Measurements from ENCODE around the gene TLE5.
"Not testable (repeated sequence)": the region's sequence is repeated elsewhere in the genome, so short reads cannot be mapped to it uniquely, and the experiment has no call there.

Gene TLE5

GRCh38 chr19:3028305-3029064 lies 33.8 kb downstream of the TLE5 start:
- in situ Hi-C loops (cut with MboI; ENCODE audit: low sequenced_read_pairs) = no loop called here

- in situ Hi-C loops (cut with MboI; ENCODE audit: low sequenced_read_pairs) = no loop called here
Observed at GRCh38 chr19:3027981-3028304, 34.4 kb downstream of the TLE5 start.

GRCh38 chr19:3027292-3027691 lies 35.0 kb downstream of the TLE5 start:
- in situ Hi-C loops (cut with MboI; ENCODE audit: low sequenced_read_pairs) = no loop called here

- in situ Hi-C loops (cut with MboI; ENCODE audit: low sequenced_read_pairs) = no loop called here
Observed at GRCh38 chr19:3026768-3027167, 35.5 kb downstream of the TLE5 start.

- in situ Hi-C loops (cut with MboI; ENCODE audit: low sequenced_read_pairs) = no loop called here
Observed at GRCh38 chr19:3025549-3025886, 36.8 kb downstream of the TLE5 start.

GRCh38 chr19:3024870-3025548 lies 37.3 kb downstream of the TLE5 start:
- in situ Hi-C loops (cut with MboI; ENCODE audit: low sequenced_read_pairs) = no loop called here

- in situ Hi-C loops (cut with MboI; ENCODE audit: low sequenced_read_pairs) = no loop called here
Observed at GRCh38 chr19:3024509-3024869, 37.8 kb downstream of the TLE5 start.

- in situ Hi-C loops (cut with MboI; ENCODE audit: low sequenced_read_pairs) = no loop called here
Observed at GRCh38 chr19:3020321-3020960, 41.9 kb downstream of the TLE5 start.

GRCh38 chr19:3019211-3019854 lies 43.0 kb downstream of the TLE5 start:
- in situ Hi-C loops (cut with MboI; ENCODE audit: low sequenced_read_pairs) = no loop called here

- in situ Hi-C loops (cut with MboI; ENCODE audit: low sequenced_read_pairs) = no loop called here
Observed at GRCh38 chr19:3017923-3018322, 44.4 kb downstream of the TLE5 start.

GRCh38 chr19:3015126-3016057 lies 46.9 kb downstream of the TLE5 start:
- in situ Hi-C loops (cut with MboI; ENCODE audit: low sequenced_read_pairs) = no loop called here

- in situ Hi-C loops (cut with MboI; ENCODE audit: low sequenced_read_pairs) = no loop called here
Observed at GRCh38 chr19:3014135-3014534, 48.2 kb downstream of the TLE5 start.

GRCh38 chr19:3013263-3013725 lies 49.0 kb downstream of the TLE5 start:
- in situ Hi-C loops (cut with MboI; ENCODE audit: low sequenced_read_pairs) = no loop called here

- in situ Hi-C loops (cut with MboI; ENCODE audit: low sequenced_read_pairs) = no loop called here
Observed at GRCh38 chr19:3012621-3013262, 49.6 kb downstream of the TLE5 start.

GRCh38 chr19:3012059-3012458 lies 50.2 kb downstream of the TLE5 start:
- in situ Hi-C loops (cut with MboI; ENCODE audit: low sequenced_read_pairs) = not testable (repeated sequence)

- in situ Hi-C loops (cut with MboI; ENCODE audit: low sequenced_read_pairs) = no loop called here
Observed at GRCh38 chr19:3010871-3011270, 51.4 kb downstream of the TLE5 start.

GRCh38 chr19:3008994-3009393 lies 53.3 kb downstream of the TLE5 start:
- in situ Hi-C loops (cut with MboI; ENCODE audit: low sequenced_read_pairs) = no loop called here

- in situ Hi-C loops (cut with MboI; ENCODE audit: low sequenced_read_pairs) = no loop called here
Observed at GRCh38 chr19:3007975-3008374, 54.3 kb downstream of the TLE5 start.

GRCh38 chr19:3006075-3006767 lies 56.1 kb downstream of the TLE5 start:
- in situ Hi-C loops (cut with MboI; ENCODE audit: low sequenced_read_pairs) = no loop called here

GRCh38 chr19:3005345-3005744 lies 57.0 kb downstream of the TLE5 start:
- in situ Hi-C loops (cut with MboI; ENCODE audit: low sequenced_read_pairs) = no loop called here

Measured in HL-60/S4 treated with retinoic acid at 250 ng/mL for 4 days and 3 days (cell line).